ENCODE data around the gene PALD1.
"Not testable (repeated sequence)": the region's sequence is repeated elsewhere in the genome, so short reads cannot be mapped to it uniquely, and the experiment has no call there.

PALD1 gene

DNA sequence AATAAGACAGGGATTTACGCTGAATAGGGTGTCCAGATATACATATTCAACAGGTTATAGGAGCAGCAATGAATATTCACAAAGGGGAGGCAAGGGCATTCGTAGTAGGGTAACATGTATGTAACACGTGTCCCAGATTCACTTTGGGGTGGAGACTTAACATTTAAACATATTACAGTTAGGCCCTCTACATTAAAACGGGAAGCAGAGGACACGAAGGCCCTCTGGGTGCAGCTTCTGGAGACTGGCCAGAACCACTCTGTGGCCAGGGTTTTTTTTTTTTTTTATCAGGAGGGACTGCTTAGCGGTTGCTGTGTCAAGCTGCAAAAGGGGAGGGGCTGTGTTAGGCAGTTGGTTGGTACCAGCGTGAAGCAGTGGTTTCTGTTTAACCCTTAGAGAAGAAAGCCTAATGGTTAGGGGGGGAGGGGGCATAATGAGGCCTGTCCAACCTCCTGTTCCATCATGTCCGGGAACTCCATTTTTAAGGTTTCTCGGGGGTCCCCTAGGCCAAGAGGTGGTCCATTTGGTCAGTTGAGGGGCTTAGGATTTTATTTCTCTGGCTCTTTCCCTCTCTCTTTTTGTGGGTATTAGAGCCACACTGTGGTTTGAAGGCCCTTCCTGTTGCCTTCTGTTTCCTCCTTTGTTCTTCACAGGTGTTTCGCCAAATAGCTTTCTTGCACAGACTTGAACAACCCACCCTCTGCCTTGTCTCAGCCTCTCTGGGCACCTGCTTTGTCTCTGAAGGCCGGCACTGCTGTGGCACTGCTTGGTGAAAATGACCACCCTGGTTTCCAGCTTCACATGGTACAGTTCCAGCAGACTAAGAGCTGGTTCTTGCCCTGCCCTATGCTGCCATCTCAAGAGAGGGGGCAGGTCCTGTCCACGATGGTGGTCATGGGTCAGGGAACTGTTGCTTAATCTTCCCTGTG, 97.6 kb downstream of the PALD1 start:
- DNase-seq, result peak; percentile 72

DNA sequence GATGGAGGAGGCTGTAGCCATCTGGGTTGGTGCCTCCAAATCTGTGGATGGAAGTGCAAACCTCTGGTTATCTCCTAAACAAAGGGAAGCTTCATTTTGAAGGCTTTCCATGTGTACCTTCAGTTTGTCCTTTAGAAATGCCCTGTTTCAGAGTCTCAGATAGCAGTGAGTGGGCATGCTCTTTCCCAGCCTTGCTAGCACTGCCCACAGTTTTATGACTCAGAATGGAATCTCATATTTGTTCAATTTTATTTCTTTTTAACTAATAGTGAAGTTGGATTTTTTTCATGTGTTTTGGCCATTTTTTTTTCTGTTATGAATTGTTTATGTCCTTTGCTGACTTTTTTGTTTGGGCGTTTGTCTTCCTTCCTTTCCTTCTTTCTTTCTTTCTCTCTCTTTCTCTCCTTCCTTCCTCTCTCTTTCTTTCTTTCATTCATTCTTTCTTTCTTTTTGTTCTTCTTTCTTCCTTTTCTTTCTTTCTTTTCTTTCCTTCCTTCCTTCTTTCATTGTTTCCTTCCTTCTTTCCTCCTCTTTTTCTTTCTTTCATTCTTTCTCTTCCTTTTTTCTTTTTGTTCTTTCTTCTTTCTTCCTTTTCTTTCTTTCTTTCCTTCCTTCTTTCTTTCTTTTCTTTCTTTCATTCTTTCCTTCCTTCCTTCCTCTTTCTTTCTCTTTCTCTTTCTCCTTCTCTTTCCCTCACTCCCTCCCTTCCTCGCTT, 98.4 kb downstream of the PALD1 start:
- DNase-seq, result no peak

DNA sequence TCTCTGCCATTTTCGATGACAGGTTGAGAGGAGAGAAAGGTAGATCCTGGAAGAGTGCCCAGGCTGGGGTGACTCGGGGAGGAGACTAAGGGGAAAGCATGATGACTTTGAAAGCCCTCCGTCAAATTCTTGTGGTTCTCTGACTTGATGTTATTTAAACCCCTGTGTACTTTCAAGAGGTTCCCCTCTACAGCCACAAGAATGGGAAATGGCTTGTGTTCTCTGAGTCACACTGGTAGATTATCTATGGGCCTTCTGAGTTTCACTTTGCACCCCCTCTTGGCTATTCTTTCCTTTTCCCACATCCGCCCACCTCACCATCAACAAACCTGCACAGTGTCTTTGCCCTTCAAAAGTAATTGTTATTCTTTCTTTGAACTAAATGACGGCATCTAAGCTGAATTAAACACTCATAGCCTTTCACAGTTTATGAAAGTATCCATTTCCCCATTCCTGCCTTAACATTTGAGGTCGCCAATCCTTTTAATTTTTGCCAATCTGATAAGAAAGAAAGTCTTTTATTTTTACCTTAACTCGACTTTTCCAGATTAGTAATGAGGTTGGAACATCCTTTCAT, 99.9 kb downstream of the PALD1 start:
- DNase-seq, result no peak

GRCh38 chr10:70579234-70580002, 100.9 kb downstream of the PALD1 start:
- DNase-seq, result no peak

DNA sequence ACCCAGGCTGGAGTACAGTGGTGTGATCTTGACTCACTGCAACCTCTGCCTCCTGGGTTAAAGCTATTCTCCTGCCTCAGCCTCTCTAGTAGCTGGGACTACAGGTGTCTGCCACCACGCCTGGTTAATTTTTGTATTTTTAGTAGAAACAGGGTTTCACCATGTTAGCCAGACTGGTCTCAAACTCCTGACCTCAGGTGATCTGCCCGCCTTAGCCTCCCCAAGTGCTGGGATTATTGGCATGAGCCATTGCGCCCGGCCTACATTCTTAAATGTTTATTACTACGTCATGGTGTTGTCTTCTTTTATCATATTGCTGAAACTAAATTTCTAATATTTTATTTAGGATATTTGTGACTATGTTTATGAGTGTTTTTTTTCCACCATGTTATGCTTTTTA, 102.6 kb downstream of the PALD1 start:
- DNase-seq, result not testable (repeated sequence)

DNA sequence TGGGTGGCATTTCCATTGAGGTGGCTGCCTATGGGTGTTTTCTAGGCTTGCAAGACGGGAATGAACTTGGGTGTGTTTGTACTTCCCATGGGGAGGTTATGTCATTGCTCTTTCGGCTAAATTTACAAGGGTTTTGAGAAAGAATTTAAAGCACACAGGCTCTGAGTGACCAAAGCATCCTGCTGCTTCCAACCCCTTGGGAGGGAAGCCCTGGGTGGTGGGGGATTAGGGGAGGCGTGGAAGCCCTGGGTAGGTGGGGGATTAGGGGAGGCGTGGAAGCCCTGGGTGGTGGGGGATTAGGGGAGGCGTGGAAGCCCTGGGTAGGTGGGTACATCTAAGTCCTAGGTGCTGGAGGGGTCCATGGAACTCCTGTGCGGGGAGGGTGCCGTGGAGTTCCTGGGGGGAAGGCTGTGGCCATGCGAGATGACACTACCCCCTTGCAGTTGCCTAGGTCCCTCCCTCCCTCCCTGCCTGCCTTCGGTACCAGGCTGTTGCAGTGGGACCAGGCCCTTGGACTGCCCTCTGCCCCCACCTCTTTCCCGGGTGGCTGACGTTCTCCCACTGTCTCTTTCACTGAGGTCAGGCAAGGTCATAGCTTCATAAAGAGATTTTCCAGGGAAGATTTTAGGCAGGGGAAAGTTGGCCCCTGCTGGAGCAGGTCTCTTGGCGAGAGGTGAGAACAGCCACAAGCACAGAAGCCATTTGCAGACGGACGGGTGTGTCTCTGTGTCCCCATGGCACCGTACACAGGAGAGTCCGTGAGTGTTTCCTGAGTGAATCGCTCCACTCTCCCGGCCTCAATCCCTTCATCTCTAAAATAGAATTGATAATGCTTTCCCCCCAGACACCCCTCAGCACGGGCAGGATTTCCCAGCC, 104.5 kb downstream of the PALD1 start:
- DNase-seq, result peak; percentile 7

DNA sequence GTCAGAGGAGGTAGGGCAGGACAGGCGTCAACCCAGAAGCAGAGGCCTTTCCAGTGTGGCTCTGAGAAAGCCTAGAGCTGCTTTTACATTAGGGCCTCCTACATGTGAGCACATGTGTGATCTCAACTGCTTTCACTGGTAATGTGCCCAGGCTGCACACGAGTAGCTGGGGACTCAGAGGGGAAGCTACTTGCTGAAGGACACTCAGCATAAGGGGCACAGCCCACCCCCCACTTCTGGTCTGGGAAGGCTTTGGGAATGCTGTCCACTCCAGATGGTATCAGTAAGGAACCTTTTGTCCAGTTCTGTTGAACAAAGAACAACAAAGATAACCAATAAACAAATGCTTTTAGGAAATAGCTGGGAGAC, 105.1 kb downstream of the PALD1 start:
- peak; percentile 22 for DNase-seq

DNA sequence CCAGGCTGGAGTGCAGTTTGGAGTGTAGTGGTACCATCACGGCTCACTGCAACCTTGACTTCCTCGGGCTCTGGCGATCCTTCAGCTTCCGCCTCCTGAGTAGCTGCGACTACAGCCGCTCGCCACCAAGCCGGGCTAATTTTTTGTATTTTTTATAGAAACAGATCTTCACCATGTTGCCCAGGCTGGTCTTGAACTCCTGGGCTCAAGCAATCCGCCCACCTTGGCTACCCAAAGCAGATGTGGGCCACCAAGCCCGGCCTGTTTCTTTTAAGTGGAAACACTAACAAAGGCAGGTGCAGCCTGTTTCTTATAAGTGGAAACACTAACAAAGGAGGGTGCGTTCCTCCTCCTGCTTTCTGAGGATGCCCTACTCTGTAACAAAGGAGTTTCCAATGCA, 105.8 kb downstream of the PALD1 start:
- DNase-seq, result peak; percentile 7

DNA sequence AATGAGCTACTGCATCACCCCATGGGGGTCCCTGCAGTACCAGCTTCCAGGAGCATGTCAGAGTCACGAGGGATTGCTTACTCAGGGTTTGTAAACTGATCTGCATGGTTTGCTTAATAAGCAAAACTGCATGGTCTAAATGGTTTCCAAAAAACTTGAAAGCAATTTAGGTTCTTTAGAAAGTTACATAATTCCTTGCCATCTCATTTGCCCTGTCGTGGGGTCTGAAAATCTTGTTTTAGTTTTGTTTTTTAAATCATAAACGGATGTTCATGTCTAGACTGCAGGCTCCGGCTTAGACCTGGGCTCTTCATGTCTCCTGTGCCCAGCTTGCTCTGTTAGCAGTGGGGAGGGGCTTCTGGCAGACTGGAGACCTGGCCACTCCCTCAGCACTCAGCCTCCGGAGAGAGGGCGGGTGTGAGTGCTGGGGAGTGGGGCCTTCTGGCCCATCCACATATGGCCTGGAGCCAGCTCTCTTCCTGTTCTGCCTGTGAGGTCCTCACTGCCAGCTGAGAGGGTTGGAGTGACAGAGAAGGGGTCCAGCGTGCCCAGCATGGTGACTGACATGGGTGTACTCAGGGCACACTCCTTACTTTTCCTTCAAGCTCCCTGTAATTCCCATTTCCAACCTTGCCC, 106.5 kb downstream of the PALD1 start:
- DNase-seq, result peak; percentile 81

GRCh38 chr10:70585578-70586169, 107.1 kb downstream of the PALD1 start:
- DNase-seq, result peak; percentile 25

DNA sequence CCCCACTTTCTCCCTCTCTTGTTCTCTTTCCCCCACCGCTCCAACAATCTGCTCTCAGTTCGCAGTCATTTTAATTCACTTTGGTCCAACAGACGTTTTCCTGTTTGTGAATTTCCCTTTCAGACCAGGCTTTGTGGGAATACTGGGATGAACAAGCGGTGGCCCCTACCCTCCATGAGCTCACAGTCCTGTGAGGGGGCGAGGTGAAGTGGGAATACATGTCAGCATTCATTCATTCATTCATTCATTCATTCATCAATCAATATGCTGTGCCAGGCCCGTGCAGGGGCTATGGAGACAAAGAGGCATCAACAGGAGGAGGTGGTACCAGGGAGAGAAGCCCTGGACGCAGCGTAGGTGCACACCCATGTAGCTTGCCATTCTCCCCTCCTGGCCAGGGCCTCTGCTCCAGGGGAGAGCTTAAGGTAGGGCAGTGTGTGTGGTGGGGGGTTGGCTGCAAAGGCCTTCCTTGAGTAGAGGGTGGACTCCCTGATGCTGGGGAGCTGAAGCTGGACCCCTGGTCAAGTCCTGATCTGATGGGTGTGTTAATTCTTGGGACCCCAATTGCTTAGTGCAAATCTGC, 107.9 kb downstream of the PALD1 start:
- DNase-seq, result peak; percentile 17

- peak; percentile 3 for DNase-seq
These were observed 108.6 kb downstream of the PALD1 start for GRCh38 chr10:70587045-70587658.

- peak; percentile 22 for DNase-seq
These were observed 109.7 kb downstream of the PALD1 start for GRCh38 chr10:70588255-70588654.

GRCh38 chr10:70588859-70589570, 110.4 kb downstream of the PALD1 start:
- DNase-seq, result peak; percentile 50

DNA sequence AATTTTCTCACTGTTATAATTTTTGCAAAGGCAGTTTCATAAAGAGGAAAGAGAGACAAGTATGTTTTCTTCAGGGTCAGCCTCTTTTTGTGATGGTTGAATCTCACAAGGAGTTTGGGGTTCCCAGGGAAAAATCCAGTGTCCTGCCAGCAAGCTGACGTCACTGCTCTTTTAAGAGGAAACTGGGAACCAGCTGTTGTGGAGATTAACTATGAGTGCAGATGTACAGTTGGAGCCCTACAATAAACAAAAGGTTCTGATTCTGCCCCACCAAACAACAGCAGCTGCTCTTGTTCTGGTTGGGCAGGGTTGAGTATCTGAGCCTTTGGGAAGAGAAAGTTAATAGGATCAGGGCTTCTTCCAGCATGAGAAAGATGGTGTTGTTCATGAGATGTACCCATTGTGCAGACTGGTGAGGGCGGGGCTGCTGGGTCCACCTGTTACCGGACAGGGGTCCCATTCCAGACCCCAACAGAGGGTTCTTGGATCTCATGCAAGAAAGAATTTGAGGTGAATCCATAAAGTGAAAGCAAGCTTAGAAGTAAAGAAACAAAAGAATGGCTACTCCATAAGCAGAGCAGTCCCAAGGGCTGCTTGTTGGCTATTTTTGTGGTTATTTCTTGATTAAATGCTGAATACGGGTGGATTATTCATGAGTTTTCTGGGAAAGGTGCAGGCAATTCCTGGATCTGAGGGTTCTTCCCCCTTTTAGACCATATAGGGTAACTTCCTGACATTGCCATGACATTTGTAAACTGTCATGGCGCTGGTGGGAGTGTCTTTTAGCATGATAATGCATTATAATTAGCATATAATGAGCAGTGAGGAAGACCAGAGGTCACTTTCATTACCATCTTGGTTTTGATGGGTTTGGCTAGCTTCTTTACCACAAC, 111.4 kb downstream of the PALD1 start:
- DNase-seq, result peak; percentile 91

GRCh38 chr10:70590655-70591416, 112.3 kb downstream of the PALD1 start:
- peak; percentile 21 for DNase-seq

- DNase-seq, result peak; percentile 5
These were observed 113.7 kb downstream of the PALD1 start for GRCh38 chr10:70592186-70592735.
